Caco-2 (cell line): Measurements from ENCODE around the gene PHLDA2. TPM values are rescaled to one million over a fixed set of nuclear protein-coding genes. Genes with fewer than 3 reads are reported as not detected.

ENCODE experiments used
- BruUV-seq: library from RNA; stranded (reverse); fragments of 400-500 nt; replicated peaks from 2 replicates; lab custom pipeline; 2021; lab: Mats Ljungman, UMichigan
- CTCF ChIA-PET: fragments of 300-600 bp; sonication (Branson Sonifier 250); formaldehyde crosslinking; loops from one replicate; lab custom pipeline; 2022; ENCODE audit warnings: antibody characterized with exemption; lab: Charles Lee
- POLR2A ChIA-PET: fragments of 300-600 bp; sonication (Branson Sonifier 250); formaldehyde crosslinking; loops from one replicate; lab custom pipeline; 2022; ENCODE audit warnings: antibody characterized with exemption; lab: Charles Lee
- DNase-seq, 2 experiments: peaks; one replicate each; pipeline versions ENCODE4 v3.0.0 to v3.0.0-alpha.2; 2020 to 2022
- H3K27me3 ChIP-seq: replicated peaks from 2 replicates; pipeline ENCODE4 v1.6.0; 2011; ENCODE audit warnings: low read length; ENCODE audit not compliant: control insufficient read depth, insufficient read depth
- H3K36me3 ChIP-seq: 2 replicates; pipeline ENCODE4 v1.5.1; 2011; ENCODE audit warnings: low read length; ENCODE audit not compliant: control insufficient read depth, insufficient read depth
- H3K4me1 ChIP-seq: fragments of 250-450 bp; sonication (Bioruptor Pico); 2 replicates; pipeline ENCODE4 v1.5.1; 2020; ENCODE audit warnings: mild to moderate bottlenecking
- H3K4me3 ChIP-seq: 2 replicates; pipeline ENCODE4 v1.5.1; 2011; ENCODE audit warnings: low read depth, mild to moderate bottlenecking, control low read depth, low read length
- H3K9me3 ChIP-seq: fragments of 250-450 bp; sonication (Bioruptor Pico); 2 replicates; pipeline ENCODE4 v1.5.1; 2020; ENCODE audit warnings: mild to moderate bottlenecking, moderate library complexity
- H3K27ac Mint-ChIP-seq: one replicate; pipeline ENCODE4 v1.8.0; 2022; ENCODE audit warnings: mixed read lengths; ENCODE audit not compliant: unreplicated experiment
- H3K27me3 Mint-ChIP-seq: one replicate; pipeline ENCODE4 v1.8.0; 2022; ENCODE audit warnings: mixed read lengths; ENCODE audit not compliant: insufficient read depth, unreplicated experiment
- H3K36me3 Mint-ChIP-seq: one replicate; pipeline ENCODE4 v1.8.0; 2022; ENCODE audit warnings: mild to moderate bottlenecking, mixed read lengths; ENCODE audit not compliant: insufficient read depth, unreplicated experiment
- H3K4me1 Mint-ChIP-seq: one replicate; pipeline ENCODE4 v1.8.0; 2022; ENCODE audit warnings: low read depth, mixed read lengths; ENCODE audit not compliant: unreplicated experiment
- H3K4me3 Mint-ChIP-seq: one replicate; pipeline ENCODE4 v1.8.0; 2022; ENCODE audit warnings: mild to moderate bottlenecking, moderate library complexity, mixed read lengths; ENCODE audit not compliant: unreplicated experiment
- H3K9me3 Mint-ChIP-seq: one replicate; pipeline ENCODE4 v1.8.0; 2022; ENCODE audit warnings: mixed read lengths; ENCODE audit not compliant: unreplicated experiment
- CTCF ChIP-seq, 2 experiments: fragments of 200-600 bp in 1 of 2; IDR thresholded peaks; 1 replicate in 1 of 2; 2 replicates in 1 of 2; pipeline versions ENCODE4 v1.5.1 to v1.8.0; 2011 to 2022; ENCODE audit warnings: antibody characterized with exemption in 1 of 2, control low read depth in 1 of 2, inconsistent platforms in 1 of 2, low read depth in 1 of 2, low read length in 1 of 2, mild to moderate bottlenecking in 1 of 2, moderate library complexity in 1 of 2; ENCODE audit not compliant: insufficient read depth in 1 of 2, severe bottlenecking in 1 of 2, unreplicated experiment in 1 of 2
- intact Hi-C: fragments of 100-400 bp; cut with micrococcal nuclease; formaldehyde crosslinking; loops from one replicate; pipeline ENCODE4 v1.10.0; 2022; ENCODE audit not compliant: unreplicated experiment
- total RNA-seq: library from RNA; stranded (reverse); gene quantifications from 2 replicates; pipeline ENCODE4 v1.2.3, GENCODE V29; 2022

Gene PHLDA2
- total RNA-seq, 1 experiment from 2014 or later = 19.1 TPM

- CTCF ChIA-PET = no interaction called here
- intact Hi-C loops = no loop called here
- no peaks in the 10 kb centered on the region for H3K27me3 Mint-ChIP-seq
Measured at GRCh38 chr11:2968341-2968900, 39.2 kb upstream of the PHLDA2 start.

GRCh38 chr11:2964782-2965181 is 35.6 kb upstream of the PHLDA2 start:
- no peak overlapping the region for H3K4me3 Mint-ChIP-seq
- BruUV-seq = no TSS peak
- Histone ChIP-seq H3K4me1 (no peaks in the 10 kb centered on the region), H3K4me3 (no peak overlapping the region), H3K27me3 (no peaks in the 10 kb centered on the region), H3K36me3 (peaks cover 13% of the 10 kb centered on the region), H3K9me3 (no peaks in the 10 kb centered on the region)
- POLR2A ChIA-PET = no interaction called here
- peaks cover 98% of the 10 kb centered on the region for H3K36me3 Mint-ChIP-seq
- H3K4me1 Mint-ChIP-seq = no peaks in the 10 kb centered on the region
- TF ChIP-seq CTCF (IDR thresholded peaks at IDR 0.05; ENCODE audit: insufficient read depth in 1 of 2, low read depth in 1 of 2, low read length in 1 of 2, severe bottlenecking in 1 of 2, unreplicated experiment in 1 of 2) = no peak
- no peaks in the 10 kb centered on the region for H3K27me3 Mint-ChIP-seq
- CTCF ChIA-PET = no interaction called here
- H3K27ac Mint-ChIP-seq = no peak overlapping the region
- no peak for DNase-seq
- H3K9me3 Mint-ChIP-seq = no peaks in the 10 kb centered on the region
- intact Hi-C loops = no loop called here

More at GRCh38 chr11:2968341-2968900, 39.2 kb upstream of the PHLDA2 start:
- Mint-ChIP-seq H3K4me1 (no peaks in the 10 kb centered on the region), H3K4me3 (no peak overlapping the region), H3K9me3 (no peaks in the 10 kb centered on the region), H3K27ac (no peak overlapping the region), H3K36me3 (peaks cover 94% of the 10 kb centered on the region)
- POLR2A ChIA-PET = no interaction called here
- Histone ChIP-seq H3K4me3 (no peak overlapping the region), H3K4me1 (no peaks in the 10 kb centered on the region), H3K27me3 (no peaks in the 10 kb centered on the region), H3K9me3 (no peaks in the 10 kb centered on the region), H3K36me3 (peaks cover 15% of the 10 kb centered on the region)
- no peak for DNase-seq
- no TSS peak for BruUV-seq
- TF ChIP-seq CTCF (IDR thresholded peaks at IDR 0.05; ENCODE audit: insufficient read depth in 1 of 2, low read depth in 1 of 2, low read length in 1 of 2, severe bottlenecking in 1 of 2, unreplicated experiment in 1 of 2) = no peak

- Mint-ChIP-seq H3K36me3 (peaks cover 98% of the 10 kb centered on the region), H3K27ac (no peak overlapping the region), H3K9me3 (no peaks in the 10 kb centered on the region), H3K4me1 (no peaks in the 10 kb centered on the region), H3K4me3 (no peak overlapping the region), H3K27me3 (no peaks in the 10 kb centered on the region)
- DNase-seq = no peak
- ChIA-PET CTCF (no interaction called here), POLR2A (no interaction called here)
- Histone ChIP-seq H3K9me3 (no peaks in the 10 kb centered on the region), H3K36me3 (peaks cover 11% of the 10 kb centered on the region), H3K27me3 (no peaks in the 10 kb centered on the region), H3K4me3 (no peak overlapping the region), H3K4me1 (no peaks in the 10 kb centered on the region)
- TF ChIP-seq CTCF (IDR thresholded peaks at IDR 0.05; ENCODE audit: insufficient read depth in 1 of 2, low read depth in 1 of 2, low read length in 1 of 2, severe bottlenecking in 1 of 2, unreplicated experiment in 1 of 2) = no peak
- intact Hi-C loops = no loop called here
- BruUV-seq = no TSS peak
Measured at GRCh38 chr11:2963761-2964160, 34.5 kb upstream of the PHLDA2 start.
